ENCODE results near the gene KBTBD12. TPM values are rescaled to one million over a fixed set of nuclear protein-coding genes. Genes with fewer than 3 reads are reported as not detected.
"Not testable (repeated sequence)": the region's sequence is repeated elsewhere in the genome, so short reads cannot be mapped to it uniquely, and the experiment has no call there.

The KBTBD12 gene
- total RNA-seq: 3.5 TPM

DNA sequence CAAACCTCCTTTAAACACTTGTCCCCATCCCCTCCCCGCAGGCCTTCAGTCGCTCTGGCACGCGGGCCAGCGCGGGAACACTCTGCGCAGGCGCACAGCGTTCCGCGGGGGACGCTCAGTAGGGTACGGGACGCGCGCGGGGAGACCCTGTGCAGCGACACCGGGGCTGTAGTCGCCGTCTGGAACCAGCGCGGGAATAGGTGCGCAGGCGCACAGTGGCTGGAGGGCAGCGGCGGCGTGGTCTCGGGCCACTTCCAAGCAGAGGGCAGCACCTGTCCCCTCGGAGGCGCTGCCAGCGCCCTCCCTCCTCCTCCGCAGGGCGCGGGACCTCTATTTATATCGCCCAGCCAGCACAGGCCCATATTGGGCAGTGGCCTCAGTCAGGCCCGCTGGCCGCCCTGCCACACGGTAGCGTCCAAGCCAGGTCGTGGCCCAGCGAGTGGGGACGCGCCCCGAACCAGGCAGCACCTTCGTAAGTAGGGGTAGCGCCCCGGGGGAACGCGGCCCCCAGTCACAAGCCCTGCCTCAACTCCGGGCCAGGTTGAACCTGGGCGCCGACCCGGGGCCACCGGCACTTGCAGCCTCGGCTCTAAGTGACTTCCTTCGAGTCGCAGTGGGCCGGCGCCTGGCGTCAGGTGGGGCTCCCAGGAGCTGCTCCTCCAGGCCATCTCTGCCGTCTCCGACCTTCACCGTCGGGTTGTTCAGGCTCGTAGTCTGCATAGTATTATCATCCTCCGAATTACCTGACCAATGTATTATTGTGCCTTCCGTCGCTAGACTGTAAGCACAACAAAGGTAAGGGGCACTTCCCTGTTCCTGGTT lies at the start of gene KBTBD12:
KBTBD12 (plus strand) TSS at position 118 of the 822 bp plus-strand sequence. CDS start 7,830 bp downstream, outside the sequence.
- H3K27me3 ChIP-seq: no peaks in the 10 kb centered on the region
- peaks cover 0 to 5% of the 10 kb centered on the region in 2 donors for H3K9me3 ChIP-seq
- DNase-seq (ENCODE audit: low spot score in 2 of 2): peak in 1 of 2 donors; percentile 73
- peak in 1 of 3 experiments; percentile 9 for TF ChIP-seq CTCF (IDR thresholded peaks at IDR 0.05)
- peak within 1 kb of the TSS; percentile 79 to 86 for H3K27ac ChIP-seq
- intact Hi-C loops (cut with DNase I): loop anchor here (1.0 kb wide), 1 partner anchor 39 kb away; no protein-coding TSS in a partner anchor
- peaks cover 0 to 14% of the 10 kb centered on the region in 2 donors for H3K4me1 ChIP-seq
- H3K36me3 ChIP-seq: no peaks in the 10 kb centered on the region
- peak within 1 kb of the TSS; percentile 66 to 84 for H3K4me3 ChIP-seq

DNA sequence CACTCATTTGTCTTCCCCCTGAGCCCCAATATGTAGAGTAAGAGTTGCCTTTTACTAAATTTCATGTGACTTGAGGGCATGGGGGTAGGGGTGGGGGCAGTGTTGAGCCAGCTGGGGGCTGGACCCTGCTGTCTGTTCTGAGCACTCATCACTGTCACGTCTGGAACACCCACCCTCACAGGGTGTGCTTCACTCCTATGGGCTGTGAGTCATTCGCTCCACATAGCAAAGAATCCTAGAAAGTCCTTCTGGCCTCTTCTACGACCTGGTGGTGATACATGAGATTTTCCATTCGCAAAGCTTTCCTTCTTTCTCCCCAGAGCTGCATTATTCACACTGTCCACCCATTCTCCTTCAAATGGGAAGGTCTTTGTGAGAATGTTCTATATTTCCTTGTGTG lies 49.1 kb upstream of the KBTBD12 start:
- no peak for DNase-seq (ENCODE audit: low spot score in 2 of 2)
- intact Hi-C loops (cut with DNase I): no loop called here
- H3K36me3 ChIP-seq: no peaks in the 10 kb centered on the region
- H3K4me1 ChIP-seq: no peaks in the 10 kb centered on the region
- no peak overlapping the region for H3K27ac ChIP-seq
- H3K4me3 ChIP-seq: no peak overlapping the region
- no peak for TF ChIP-seq CTCF (IDR thresholded peaks at IDR 0.05)
- no peaks in the 10 kb centered on the region for H3K27me3 ChIP-seq
- H3K9me3 ChIP-seq: no peaks in the 10 kb centered on the region

GRCh38 chr3:127867412-127867811 lies 47.6 kb upstream of the KBTBD12 start:
- TF ChIP-seq CTCF (IDR thresholded peaks at IDR 0.05): no peak
- H3K4me3 ChIP-seq: no peak overlapping the region
- no peak overlapping the region for H3K27ac ChIP-seq
- no peaks in the 10 kb centered on the region for H3K9me3 ChIP-seq
- intact Hi-C loops (cut with DNase I): no loop called here
- DNase-seq (ENCODE audit: low spot score in 2 of 2): no peak
- H3K36me3 ChIP-seq: no peaks in the 10 kb centered on the region
- H3K4me1 ChIP-seq: no peaks in the 10 kb centered on the region
- H3K27me3 ChIP-seq: no peaks in the 10 kb centered on the region

DNA sequence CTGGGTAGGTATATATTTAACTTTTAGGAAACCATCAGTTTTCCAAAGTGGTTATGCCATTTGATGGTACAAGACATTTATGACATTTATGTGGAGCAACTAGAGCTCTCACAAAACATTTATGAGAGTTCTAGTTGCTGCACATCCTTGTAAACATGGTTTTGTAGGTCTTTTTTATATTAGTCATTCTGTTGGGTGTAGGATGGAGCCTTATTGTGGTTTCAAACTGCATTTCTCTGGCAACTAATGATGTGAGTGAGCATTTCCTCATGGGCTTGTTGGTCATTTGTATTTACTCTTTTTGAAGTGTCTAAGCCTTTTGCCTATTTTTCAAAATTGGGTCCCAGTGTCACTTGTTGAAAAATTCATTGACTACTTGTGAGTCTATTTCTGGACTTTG lies 47.0 kb upstream of the KBTBD12 start:
- H3K9me3 ChIP-seq: no peaks in the 10 kb centered on the region
- intact Hi-C loops (cut with DNase I): no loop called here
- H3K27me3 ChIP-seq: no peaks in the 10 kb centered on the region
- no peak overlapping the region for H3K27ac ChIP-seq
- no peak for TF ChIP-seq CTCF (IDR thresholded peaks at IDR 0.05)
- H3K4me3 ChIP-seq: no peak overlapping the region
- no peaks in the 10 kb centered on the region for H3K4me1 ChIP-seq
- no peak for DNase-seq (ENCODE audit: low spot score in 2 of 2)
- no peaks in the 10 kb centered on the region for H3K36me3 ChIP-seq

DNA sequence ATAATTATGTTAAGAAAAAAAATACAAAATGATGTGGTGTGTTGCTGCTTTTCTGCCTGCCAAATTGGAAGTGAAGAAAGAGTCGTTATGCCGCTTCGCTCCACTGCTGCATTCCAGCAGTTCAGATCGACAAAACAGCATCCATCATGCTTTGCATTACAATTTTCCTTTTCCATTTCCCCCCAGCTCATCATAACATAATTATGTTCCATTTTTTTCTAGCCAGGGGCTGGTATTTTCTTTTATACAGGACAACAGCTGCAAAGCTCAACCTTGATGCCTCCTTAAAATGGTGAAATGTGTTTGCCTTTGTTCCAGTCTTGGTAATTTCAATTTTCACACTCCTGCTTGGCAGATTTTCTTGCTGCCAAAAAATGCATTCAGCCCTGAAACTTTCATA lies 44.9 kb upstream of the KBTBD12 start:
- no peaks in the 10 kb centered on the region for H3K27me3 ChIP-seq
- no peaks in the 10 kb centered on the region for H3K36me3 ChIP-seq
- no peaks in the 10 kb centered on the region for H3K9me3 ChIP-seq
- intact Hi-C loops (cut with DNase I): no loop called here
- H3K4me3 ChIP-seq: no peak overlapping the region
- no peak for TF ChIP-seq CTCF (IDR thresholded peaks at IDR 0.05)
- no peaks in the 10 kb centered on the region for H3K4me1 ChIP-seq
- DNase-seq (ENCODE audit: low spot score in 2 of 2): no peak
- H3K27ac ChIP-seq: no peak overlapping the region

DNA sequence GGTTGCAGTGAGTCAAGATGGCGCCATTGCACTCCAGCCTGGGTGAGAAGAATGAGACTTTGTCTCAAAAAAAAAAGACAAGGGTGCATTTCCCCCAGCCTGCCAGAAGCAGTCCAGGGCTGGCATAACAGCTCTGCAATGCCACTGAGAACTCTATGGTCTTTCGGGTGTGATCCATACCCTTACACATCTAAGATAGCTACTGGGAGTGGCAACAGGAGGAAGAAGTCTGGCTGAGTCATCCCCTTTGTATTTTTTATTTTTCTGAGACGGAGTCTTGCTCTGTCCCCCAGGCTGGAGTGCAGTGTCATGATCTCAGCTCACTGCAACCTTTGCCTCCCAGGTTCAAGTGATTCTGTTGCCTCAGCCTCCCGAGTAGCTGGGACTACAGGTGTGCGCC lies 40.9 kb upstream of the KBTBD12 start:
- H3K4me1 ChIP-seq; H3K4me3 ChIP-seq; DNase-seq (ENCODE audit: low spot score in 2 of 2); H3K36me3 ChIP-seq; intact Hi-C loops (cut with DNase I); H3K27me3 ChIP-seq; H3K9me3 ChIP-seq; H3K27ac ChIP-seq: not testable (repeated sequence)

Data from ascending aorta (tissue), 2 donors.